Right atrium auricular region (tissue), 2 donors: Measurements from ENCODE around the gene ZNF93. TPM values are rescaled to one million over a fixed set of nuclear protein-coding genes. Genes with fewer than 3 reads are reported as not detected.
"Not testable (repeated sequence)": the region's sequence is repeated elsewhere in the genome, so short reads cannot be mapped to it uniquely, and the experiment has no call there.

Source experiments
- DNase-seq: peaks from one replicate; pipeline ENCODE4 v3.0.0-alpha.2; 2019; ENCODE audit warnings: low spot score
- H3K27ac ChIP-seq, 2 donors: fragments of 200-600 bp; sonication (generic); 1 replicate in 1 of 2; 2 replicates in 1 of 2; pipeline ENCODE4 v1.5.1; 2016 to 2019
- H3K27me3 ChIP-seq, 2 donors: fragments of 200-600 bp; sonication (generic); one replicate each; pipeline versions ENCODE4 v1.5.1 to v1.6.0; 2017 to 2019
- H3K36me3 ChIP-seq: fragments of 200-600 bp; sonication (generic); one replicate; pipeline ENCODE4 v1.5.1; 2016
- H3K4me1 ChIP-seq, 2 donors: fragments of 200-600 bp; sonication (generic); one replicate each; pipeline versions ENCODE4 v1.5.1 to v1.6.0; 2017 to 2019
- H3K4me3 ChIP-seq, 2 donors: fragments of 200-600 bp; sonication (generic); 1 replicate in 1 of 2; 2 replicates in 1 of 2; pipeline ENCODE4 v1.5.1; 2017 to 2019; ENCODE audit warnings: mild to moderate bottlenecking in 1 of 2, moderate library complexity in 1 of 2
- H3K9me3 ChIP-seq, 2 donors: fragments of 200-600 bp; sonication (generic); one replicate each; pipeline ENCODE4 v1.5.1; 2019
- total RNA-seq, 2 donors: library from RNA; depleted of rRNA; stranded (reverse); fragments of >200 nt; gene quantifications; one replicate each; pipeline ENCODE4 v1.1.0, GENCODE V29; 2016
- TF ChIP-seq, protein P1 (sequence below), 2 donors: fragments of 200-600 bp; sonication (generic); IDR thresholded peaks; one replicate each; pipeline ENCODE4 v1.5.1; 2019; ENCODE audit warnings: antibody characterized with exemption in 2 of 2

The ZNF93 gene
- total RNA-seq, 2 donors from 2014 or later, result 1.7 to 4.0 TPM

DNA sequence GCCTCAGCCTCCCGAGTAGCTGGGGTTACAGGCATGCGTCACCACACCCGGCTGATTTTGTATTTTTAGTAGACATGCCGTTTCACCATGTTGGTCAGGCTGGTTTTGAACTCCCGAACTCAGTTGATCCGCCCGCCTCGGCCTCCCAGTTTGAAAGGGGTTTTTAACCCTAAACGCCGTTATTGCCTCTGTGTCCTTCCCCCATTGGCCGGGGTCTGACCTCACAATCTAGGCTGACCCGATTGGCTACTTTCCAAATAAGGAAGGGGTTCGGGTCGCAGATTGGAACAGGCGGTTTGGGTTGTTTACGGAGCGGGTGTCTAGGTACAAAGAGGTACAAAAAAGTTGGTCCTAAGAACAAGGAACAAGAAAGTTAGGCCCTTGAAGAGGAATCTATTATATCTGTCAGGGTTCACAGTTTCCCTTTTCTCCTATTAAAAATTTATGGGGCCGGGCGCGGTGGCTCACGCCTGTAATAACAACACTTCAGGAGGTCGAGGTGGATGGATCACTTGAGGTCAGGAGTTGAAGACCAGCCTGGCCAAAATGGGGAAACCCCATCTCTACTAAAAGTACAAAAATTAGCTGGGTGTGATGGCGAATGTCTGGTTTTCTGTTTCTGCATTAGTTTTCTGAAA is 34.0 kb upstream of the ZNF93 start:
- TF ChIP-seq, protein P1, sequence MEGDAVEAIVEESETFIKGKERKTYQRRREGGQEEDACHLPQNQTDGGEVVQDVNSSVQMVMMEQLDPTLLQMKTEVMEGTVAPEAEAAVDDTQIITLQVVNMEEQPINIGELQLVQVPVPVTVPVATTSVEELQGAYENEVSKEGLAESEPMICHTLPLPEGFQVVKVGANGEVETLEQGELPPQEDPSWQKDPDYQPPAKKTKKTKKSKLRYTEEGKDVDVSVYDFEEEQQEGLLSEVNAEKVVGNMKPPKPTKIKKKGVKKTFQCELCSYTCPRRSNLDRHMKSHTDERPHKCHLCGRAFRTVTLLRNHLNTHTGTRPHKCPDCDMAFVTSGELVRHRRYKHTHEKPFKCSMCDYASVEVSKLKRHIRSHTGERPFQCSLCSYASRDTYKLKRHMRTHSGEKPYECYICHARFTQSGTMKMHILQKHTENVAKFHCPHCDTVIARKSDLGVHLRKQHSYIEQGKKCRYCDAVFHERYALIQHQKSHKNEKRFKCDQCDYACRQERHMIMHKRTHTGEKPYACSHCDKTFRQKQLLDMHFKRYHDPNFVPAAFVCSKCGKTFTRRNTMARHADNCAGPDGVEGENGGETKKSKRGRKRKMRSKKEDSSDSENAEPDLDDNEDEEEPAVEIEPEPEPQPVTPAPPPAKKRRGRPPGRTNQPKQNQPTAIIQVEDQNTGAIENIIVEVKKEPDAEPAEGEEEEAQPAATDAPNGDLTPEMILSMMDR (IDR thresholded peaks at IDR 0.05), result no peak
- no peak for DNase-seq
- Histone ChIP-seq H3K4me3 (peak overlapping the region; percentile 78 to 82), H3K4me1 (peaks cover 0 to 30% of the 10 kb centered on the region in 2 donors), H3K27me3 (no peaks in the 10 kb centered on the region), H3K36me3 (no peaks in the 10 kb centered on the region), H3K9me3 (no peaks in the 10 kb centered on the region), H3K27ac (peak overlapping the region; percentile 92 to 93)

DNA sequence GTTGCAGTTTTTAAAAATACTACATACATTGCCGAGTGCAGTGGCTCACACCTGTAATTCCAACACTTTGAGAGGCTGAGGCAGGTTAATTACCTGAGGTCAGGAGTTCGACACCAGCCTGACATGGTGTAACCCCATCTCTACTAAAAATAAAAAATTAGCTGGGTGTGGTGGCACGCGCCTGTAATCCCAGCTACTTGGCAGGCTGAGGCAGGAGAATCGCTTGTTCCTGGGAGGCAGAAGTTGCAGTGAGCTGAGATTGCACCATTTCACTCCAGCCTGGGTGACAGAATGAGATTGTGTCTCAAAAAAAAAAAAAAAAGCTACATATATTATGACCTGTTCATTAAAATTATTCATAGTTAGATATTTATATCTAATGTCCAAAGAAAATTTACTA is 30.7 kb upstream of the ZNF93 start:
- DNase-seq, H3K4me3 ChIP-seq, H3K9me3 ChIP-seq, H3K27me3 ChIP-seq, H3K36me3 ChIP-seq, H3K27ac ChIP-seq: not testable (repeated sequence)
- peaks cover 0 to 30% of the 10 kb centered on the region in 2 donors for H3K4me1 ChIP-seq

DNA sequence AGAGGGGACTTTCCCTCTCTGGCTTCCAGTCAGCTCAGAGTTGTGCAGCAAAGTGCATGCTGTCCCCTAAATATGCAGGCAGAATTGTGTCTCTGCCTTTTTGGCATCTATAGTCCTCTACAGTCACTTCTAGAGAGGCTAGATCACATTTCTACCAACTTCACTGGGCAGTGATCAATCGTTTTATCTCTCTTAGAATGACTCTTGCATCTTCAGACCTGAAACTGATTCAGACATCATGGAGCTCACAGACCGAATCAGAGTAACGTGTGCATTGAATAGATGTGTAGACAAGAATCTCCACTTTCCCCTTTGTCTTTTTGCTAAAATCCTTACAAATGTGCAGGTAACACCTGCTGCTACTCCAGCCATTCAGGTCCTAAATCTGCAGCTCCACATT is 28.8 kb upstream of the ZNF93 start:
- TF ChIP-seq, protein P1 (IDR thresholded peaks at IDR 0.05), result no peak
- no peak for DNase-seq
- Histone ChIP-seq H3K4me3 (no peak overlapping the region), H3K27me3 (no peaks in the 10 kb centered on the region), H3K9me3 (no peaks in the 10 kb centered on the region), H3K36me3 (no peaks in the 10 kb centered on the region), H3K4me1 (peaks cover 0 to 30% of the 10 kb centered on the region in 2 donors), H3K27ac (no peak overlapping the region)

DNA sequence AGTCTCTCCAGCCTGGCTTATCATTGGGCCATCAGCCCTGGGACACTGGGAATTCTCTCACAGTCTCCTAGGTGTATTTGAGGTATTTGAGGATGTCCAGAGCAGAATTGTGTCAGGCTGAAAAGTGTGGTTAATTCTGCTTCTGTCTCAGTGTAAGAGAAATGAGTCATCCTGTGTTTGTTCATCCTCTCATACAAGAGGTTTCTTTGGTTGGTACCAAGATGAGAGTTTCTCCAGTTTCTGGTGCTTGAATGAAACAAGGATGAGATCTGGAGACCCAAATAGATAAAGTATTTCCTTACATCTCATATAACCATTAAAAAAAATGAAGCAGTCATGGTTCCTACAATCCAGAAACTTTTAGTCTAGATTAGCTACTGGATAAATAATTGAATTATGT is 27.4 kb upstream of the ZNF93 start:
- H3K27me3 ChIP-seq, result no peaks in the 10 kb centered on the region
- TF ChIP-seq, protein P1 (IDR thresholded peaks at IDR 0.05), result no peak
- no peaks in the 10 kb centered on the region for H3K9me3 ChIP-seq
- H3K4me1 ChIP-seq, result peaks cover 0 to 15% of the 10 kb centered on the region in 2 donors
- no peaks in the 10 kb centered on the region for H3K36me3 ChIP-seq
- DNase-seq, result no peak
- no peak overlapping the region for H3K27ac ChIP-seq
- no peak overlapping the region for H3K4me3 ChIP-seq

DNA sequence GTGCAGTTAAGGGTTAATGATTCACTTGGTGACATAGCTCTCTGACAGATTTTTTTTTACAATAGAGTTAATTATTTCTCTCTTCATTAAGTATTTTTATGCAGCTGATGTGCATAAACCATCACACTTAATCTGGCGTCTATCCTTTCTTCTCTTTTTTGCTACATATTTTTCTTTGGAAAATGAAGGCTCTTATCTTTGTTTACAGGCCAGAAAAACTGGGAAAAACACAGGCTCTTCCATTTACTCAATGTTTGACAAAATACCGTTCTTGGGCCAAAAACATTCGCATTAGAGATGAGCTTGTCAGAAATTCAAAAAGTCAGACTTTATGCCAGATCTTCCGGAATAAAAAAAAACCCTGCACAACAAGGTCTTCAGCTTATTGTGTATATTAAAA is 23.0 kb upstream of the ZNF93 start:
- DNase-seq, result no peak
- no peak overlapping the region for H3K27ac ChIP-seq
- no peak overlapping the region for H3K4me3 ChIP-seq
- no peaks in the 10 kb centered on the region for H3K4me1 ChIP-seq
- peaks cover 30% of the 10 kb centered on the region for H3K36me3 ChIP-seq
- H3K27me3 ChIP-seq, result no peaks in the 10 kb centered on the region
- TF ChIP-seq, protein P1 (IDR thresholded peaks at IDR 0.05), result no peak
- no peaks in the 10 kb centered on the region for H3K9me3 ChIP-seq

DNA sequence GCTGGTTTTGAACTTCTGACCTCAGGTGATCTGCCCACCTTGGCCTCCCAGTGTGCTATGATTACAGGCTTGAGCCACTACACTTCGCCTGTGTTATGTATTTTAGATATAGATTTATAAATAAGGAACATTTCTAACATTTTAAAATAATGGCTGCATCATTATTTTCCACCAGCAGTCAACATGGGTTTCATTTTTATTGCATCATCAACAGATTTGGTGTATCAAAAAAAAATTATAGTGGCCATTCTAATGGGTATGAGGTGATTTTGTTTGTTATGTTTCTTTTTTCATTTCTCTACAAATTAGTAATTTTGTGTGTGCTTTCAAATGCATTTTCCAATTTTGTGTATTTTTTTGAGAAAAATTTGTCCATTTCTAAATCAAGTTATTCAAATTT is 16.2 kb upstream of the ZNF93 start:
- no peaks in the 10 kb centered on the region for H3K27me3 ChIP-seq
- peaks cover 32% of the 10 kb centered on the region for H3K36me3 ChIP-seq
- H3K27ac ChIP-seq, result no peak overlapping the region
- no peaks in the 10 kb centered on the region for H3K4me1 ChIP-seq
- no peak for DNase-seq
- TF ChIP-seq, protein P1 (IDR thresholded peaks at IDR 0.05), result no peak
- no peak overlapping the region for H3K4me3 ChIP-seq
- H3K9me3 ChIP-seq, result peaks cover 0 to 17% of the 10 kb centered on the region in 2 donors

DNA sequence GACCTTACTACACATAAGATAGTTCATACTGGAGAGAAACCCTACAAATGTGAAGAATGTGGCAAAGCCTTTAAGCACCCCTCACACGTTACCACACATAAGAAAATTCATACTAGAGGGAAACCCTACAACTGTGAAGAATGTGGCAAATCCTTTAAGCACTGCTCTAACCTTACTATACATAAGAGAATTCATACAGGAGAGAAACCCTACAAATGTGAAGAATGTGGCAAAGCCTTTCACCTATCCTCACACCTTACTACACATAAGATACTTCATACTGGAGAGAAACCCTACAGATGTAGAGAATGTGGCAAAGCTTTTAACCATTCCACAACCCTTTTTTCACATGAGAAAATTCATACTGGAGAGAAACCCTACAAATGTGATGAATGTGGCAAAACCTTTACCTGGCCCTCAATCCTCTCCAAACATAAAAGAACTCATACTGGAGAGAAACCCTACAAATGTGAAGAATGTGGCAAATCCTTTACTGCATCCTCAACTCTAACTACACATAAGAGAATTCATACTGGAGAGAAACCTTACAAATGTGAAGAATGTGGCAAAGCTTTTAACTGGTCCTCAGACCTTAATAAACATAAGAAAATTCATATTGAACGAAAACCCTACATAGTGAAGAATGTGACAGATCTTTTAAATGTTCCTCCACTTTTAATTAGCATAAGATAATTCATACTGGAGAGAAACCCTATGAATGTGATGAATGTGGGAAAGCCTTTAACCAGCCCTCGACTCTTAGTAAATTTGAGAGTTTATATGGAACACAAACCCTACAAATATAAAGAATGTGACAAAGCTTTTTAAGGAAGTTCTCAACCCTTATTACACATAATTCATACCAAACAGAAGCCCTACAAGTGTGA is 8.4 kb upstream of the ZNF93 start:
- not testable (repeated sequence) for DNase-seq, H3K27ac ChIP-seq, H3K4me3 ChIP-seq, H3K27me3 ChIP-seq, H3K4me1 ChIP-seq
- peaks cover 32% of the 10 kb centered on the region for H3K36me3 ChIP-seq
- H3K9me3 ChIP-seq, result peaks cover 14 to 88% of the 10 kb centered on the region in 2 donors
